GM23338 (cell line): ENCODE data around the gene ANGPTL2. TPM values are rescaled to one million over a fixed set of nuclear protein-coding genes. Genes with fewer than 3 reads are reported as not detected.

Experiments used
- ATAC-seq: fragments of 200-7000 bp; cut with Tn5 transposase; 3 replicates; pipeline ENCODE4 v1.9.1; 2020
- DNase-seq: peaks from one replicate; pipeline ENCODE4 v3.0.0-alpha.2; 2015; ENCODE audit warnings: low spot score
- H2AFZ ChIP-seq: fragments of 200-600 bp; sonication (generic); 2 replicates; pipeline ENCODE4 v1.8.0; 2016; ENCODE audit warnings: antibody characterized with exemption, mild to moderate bottlenecking, moderate library complexity
- H3F3A ChIP-seq: fragments of 200-600 bp; sonication (generic); replicated peaks from 2 replicates; pipeline ENCODE4 v1.8.0; 2017; ENCODE audit warnings: antibody characterized with exemption, mixed run types, low read depth
- H3K27ac ChIP-seq: fragments of 200-600 bp; sonication (generic); 2 replicates; pipeline ENCODE4 v1.6.1; 2016; ENCODE audit warnings: low read depth
- H3K27me3 ChIP-seq: fragments of 200-600 bp; sonication (generic); 2 replicates; pipeline ENCODE4 v1.8.0; 2016; ENCODE audit warnings: mild to moderate bottlenecking, mixed run types, moderate library complexity; ENCODE audit not compliant: insufficient read depth
- H3K36me3 ChIP-seq: fragments of 200-600 bp; sonication (generic); 2 replicates; pipeline ENCODE4 v1.8.0; 2016; ENCODE audit warnings: mild to moderate bottlenecking; ENCODE audit not compliant: insufficient read depth
- H3K4me1 ChIP-seq: fragments of 200-600 bp; sonication (generic); 2 replicates; pipeline ENCODE4 v1.8.0; 2016; ENCODE audit warnings: mild to moderate bottlenecking, moderate library complexity; ENCODE audit not compliant: insufficient read depth
- H3K4me2 ChIP-seq: fragments of 200-600 bp; sonication (generic); 2 replicates; pipeline ENCODE4 v1.7.1; 2017; ENCODE audit warnings: mixed run types
- H3K4me3 ChIP-seq: fragments of 200-600 bp; sonication (generic); 2 replicates; pipeline ENCODE4 v1.6.1; 2016; ENCODE audit warnings: mixed run types
- H3K79me2 ChIP-seq: fragments of 200-600 bp; sonication (generic); replicated peaks from 2 replicates; pipeline ENCODE4 v1.8.0; 2017; ENCODE audit warnings: mild to moderate bottlenecking; ENCODE audit not compliant: insufficient read depth
- H3K9me2 ChIP-seq: fragments of 200-600 bp; sonication (generic); 2 replicates; pipeline ENCODE4 v1.8.0; 2017; ENCODE audit not compliant: insufficient read depth
- H4K20me1 ChIP-seq: fragments of 200-600 bp; sonication (generic); replicated peaks from 2 replicates; pipeline ENCODE4 v1.8.0; 2017; ENCODE audit warnings: mild to moderate bottlenecking; ENCODE audit not compliant: insufficient read depth
- H3K27ac Mint-ChIP-seq: 2 replicates; pipeline ENCODE4 v1.8.0; 2020; ENCODE audit warnings: inconsistent platforms, mild to moderate bottlenecking, moderate library complexity, mixed read lengths
- H3K27me3 Mint-ChIP-seq: 3 replicates; pipeline ENCODE4 v1.8.0; 2022; ENCODE audit warnings: low read depth, mild to moderate bottlenecking, moderate library complexity, mixed read lengths, inconsistent platforms; ENCODE audit not compliant: insufficient read depth, poor library complexity
- H3K36me3 Mint-ChIP-seq: 3 replicates; pipeline ENCODE4 v1.8.0; 2021; ENCODE audit warnings: low read depth, mild to moderate bottlenecking, inconsistent platforms, moderate library complexity, mixed read lengths
- H3K4me1 Mint-ChIP-seq: 3 replicates; pipeline ENCODE4 v1.8.0; 2020; ENCODE audit warnings: mild to moderate bottlenecking, inconsistent platforms, mixed read lengths
- H3K4me3 Mint-ChIP-seq: 3 replicates; pipeline ENCODE4 v1.8.0; 2021; ENCODE audit warnings: moderate library complexity, mild to moderate bottlenecking, inconsistent platforms, mixed read lengths
- H3K9me3 Mint-ChIP-seq: 3 replicates; pipeline ENCODE4 v1.8.0; 2020; ENCODE audit warnings: moderate library complexity, mild to moderate bottlenecking, inconsistent platforms, mixed read lengths
- CREB1 ChIP-seq: fragments of 250-450 bp; sonication (Bioruptor Pico); IDR thresholded peaks from 2 replicates; pipeline ENCODE4 v1.5.0; 2020; ENCODE audit warnings: low read depth, mild to moderate bottlenecking, moderate library complexity
- ETS1 ChIP-seq: IDR thresholded peaks from 2 replicates; pipeline ENCODE4 v1.6.1; 2016; ENCODE audit warnings: antibody characterized with exemption
- EZH2 ChIP-seq: fragments of 200-600 bp; sonication (generic); IDR thresholded peaks from one replicate; pipeline ENCODE4 v1.8.0; 2017; ENCODE audit warnings: antibody characterized with exemption, mild to moderate bottlenecking, low read depth; ENCODE audit not compliant: unreplicated experiment
- JUNB ChIP-seq: IDR thresholded peaks from one replicate; pipeline ENCODE4 v1.6.1; 2016; ENCODE audit warnings: antibody characterized with exemption; ENCODE audit not compliant: unreplicated experiment
- NANOG ChIP-seq: IDR thresholded peaks from 2 replicates; pipeline ENCODE4 v1.6.1; 2016; ENCODE audit warnings: antibody characterized with exemption, borderline replicate concordance
- POLR2AphosphoS5 ChIP-seq: IDR thresholded peaks from 2 replicates; pipeline ENCODE4 v1.6.1; 2016; ENCODE audit warnings: antibody characterized with exemption, low read depth
- REST ChIP-seq: IDR thresholded peaks from one replicate; pipeline ENCODE4 v1.6.1; 2018; ENCODE audit warnings: antibody characterized with exemption; ENCODE audit not compliant: unreplicated experiment
- STAT1 ChIP-seq: IDR thresholded peaks from one replicate; pipeline ENCODE4 v1.6.1; 2016; ENCODE audit warnings: antibody characterized with exemption; ENCODE audit not compliant: unreplicated experiment
- ZNF114 ChIP-seq: fragments of 250-450 bp; sonication (Bioruptor Pico); IDR thresholded peaks from 2 replicates; pipeline ENCODE4 v1.5.0; 2020; ENCODE audit warnings: mild to moderate bottlenecking, moderate library complexity
- ZNF331 ChIP-seq: fragments of 250-450 bp; sonication (Bioruptor Pico); IDR thresholded peaks from 2 replicates; pipeline ENCODE4 v1.5.0; 2020; ENCODE audit warnings: low read depth, mild to moderate bottlenecking, moderate library complexity
- polyA plus RNA-seq: library from polyadenylated mRNA; unstranded; fragments of >200 nt; fragmentation: Nextera tagmentation; extraction: Ambion mirVana; gene quantifications from 2 replicates; pipeline ENCODE4 v1.2.1, GENCODE V29; 2016
- total RNA-seq: library from RNA; depleted of rRNA; stranded (reverse); fragments of >200 nt; shearing (Covaris generic); gene quantifications from 2 replicates; pipeline ENCODE4 v1.2.3, GENCODE V29; 2014
- TF ChIP-seq, protein P1 (sequence below), 2 experiments: fragments of 200-600 bp in 1 of 2; sonication (generic) in 1 of 2; conservative IDR thresholded peaks; 2 replicates each; pipeline versions ENCODE4 v1.5.1 to v1.6.1; 2016 to 2017; ENCODE audit warnings: antibody characterized with exemption in 2 of 2, low read depth in 2 of 2, mild to moderate bottlenecking in 2 of 2, moderate library complexity in 1 of 2

Gene ANGPTL2
- total and polyA plus RNA-seq, 2 experiments from 2014 or later = 2.9 to 5.2 TPM

DNA sequence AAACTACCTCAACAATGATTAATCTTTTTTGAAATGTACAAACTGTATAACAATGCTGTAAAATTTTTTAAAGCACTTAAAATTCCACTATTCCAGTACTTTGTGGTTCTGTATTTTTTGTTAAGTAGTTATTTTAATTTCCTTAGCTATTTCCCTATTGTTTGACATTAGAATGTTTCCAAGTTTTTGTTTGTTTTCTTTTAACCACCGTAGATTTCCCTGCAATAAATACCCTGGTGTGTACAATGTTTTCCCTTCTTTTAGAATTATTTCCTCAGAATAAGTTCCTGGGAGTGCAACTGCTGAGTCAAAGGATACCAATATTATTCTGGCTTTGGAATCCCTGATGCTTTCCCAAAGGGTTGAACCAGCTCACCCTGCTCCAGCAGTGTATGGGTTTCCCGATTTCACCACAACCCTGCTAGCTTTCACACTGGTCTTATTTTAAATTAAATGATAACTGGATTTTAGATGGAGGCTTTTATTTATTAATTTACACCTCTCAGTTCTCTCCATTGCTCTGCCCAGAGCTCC lies 20.6 kb upstream of the ANGPTL2 start (continued):
- TF ChIP-seq, protein P1, sequence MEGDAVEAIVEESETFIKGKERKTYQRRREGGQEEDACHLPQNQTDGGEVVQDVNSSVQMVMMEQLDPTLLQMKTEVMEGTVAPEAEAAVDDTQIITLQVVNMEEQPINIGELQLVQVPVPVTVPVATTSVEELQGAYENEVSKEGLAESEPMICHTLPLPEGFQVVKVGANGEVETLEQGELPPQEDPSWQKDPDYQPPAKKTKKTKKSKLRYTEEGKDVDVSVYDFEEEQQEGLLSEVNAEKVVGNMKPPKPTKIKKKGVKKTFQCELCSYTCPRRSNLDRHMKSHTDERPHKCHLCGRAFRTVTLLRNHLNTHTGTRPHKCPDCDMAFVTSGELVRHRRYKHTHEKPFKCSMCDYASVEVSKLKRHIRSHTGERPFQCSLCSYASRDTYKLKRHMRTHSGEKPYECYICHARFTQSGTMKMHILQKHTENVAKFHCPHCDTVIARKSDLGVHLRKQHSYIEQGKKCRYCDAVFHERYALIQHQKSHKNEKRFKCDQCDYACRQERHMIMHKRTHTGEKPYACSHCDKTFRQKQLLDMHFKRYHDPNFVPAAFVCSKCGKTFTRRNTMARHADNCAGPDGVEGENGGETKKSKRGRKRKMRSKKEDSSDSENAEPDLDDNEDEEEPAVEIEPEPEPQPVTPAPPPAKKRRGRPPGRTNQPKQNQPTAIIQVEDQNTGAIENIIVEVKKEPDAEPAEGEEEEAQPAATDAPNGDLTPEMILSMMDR (conservative IDR thresholded peaks at IDR 0.05; ENCODE audit: low read depth in 2 of 2) = no peak
- TF ChIP-seq ETS1 (no peak), POLR2AphosphoS5 (no peak), CREB1 (CRISPR knock-in tag) (no peak)

DNA sequence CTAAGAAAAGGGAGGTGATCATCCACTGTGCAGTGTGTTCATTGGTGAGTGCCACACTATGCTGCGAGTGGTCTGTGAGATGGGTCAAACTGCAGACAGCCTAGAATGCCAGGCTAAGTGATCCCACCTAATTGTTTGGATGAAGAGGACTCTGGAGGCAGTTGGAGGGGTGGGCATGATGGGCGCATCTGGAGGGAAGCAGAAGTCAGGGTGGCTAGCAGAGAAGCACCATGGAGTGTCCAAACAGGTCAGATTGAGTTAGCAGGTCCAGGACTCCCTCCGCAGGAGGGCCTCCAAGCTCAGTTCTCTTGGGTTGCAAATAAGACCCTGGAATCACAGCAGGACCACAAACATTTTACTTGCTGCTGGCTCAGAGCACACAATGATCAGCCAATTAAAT lies 19.9 kb upstream of the ANGPTL2 start:
- H3K4me1 ChIP-seq = peaks cover 13% of the 10 kb centered on the region
- no peaks in the 10 kb centered on the region for H3K36me3 ChIP-seq
- H4K20me1 ChIP-seq = 0 out of 2 replicates have a peak, but pooled peaks cover 3% of the 10 kb centered on the region
- H3K27ac ChIP-seq = no peak overlapping the region
- Mint-ChIP-seq H3K36me3 (no peaks in the 10 kb centered on the region), H3K27me3 (no peaks in the 10 kb centered on the region), H3K4me1 (peaks cover 17% of the 10 kb centered on the region), H3K9me3 (no peaks in the 10 kb centered on the region), H3K4me3 (no peak overlapping the region), H3K27ac (no peak overlapping the region)
- H3K4me3 ChIP-seq = no peak overlapping the region
- no peaks in the 10 kb centered on the region for H3F3A ChIP-seq
- DNase-seq (peak; percentile 17), ATAC-seq (peak; percentile 60)
- no peaks in the 10 kb centered on the region for H3K27me3 ChIP-seq
- H2AFZ ChIP-seq = no peak overlapping the region
- H3K4me2 ChIP-seq = no peak overlapping the region
- no peaks in the 10 kb centered on the region for H3K79me2 ChIP-seq
- 0 out of 2 replicates have a peak, but pooled peaks cover 3% of the 10 kb centered on the region for H3K9me2 ChIP-seq
- TF ChIP-seq JUNB = no peak
- no peak for TF ChIP-seq ZNF114 (CRISPR knock-in tag)
- no peak for TF ChIP-seq STAT1
- TF ChIP-seq NANOG = no peak
- TF ChIP-seq, protein P1 (conservative IDR thresholded peaks at IDR 0.05; ENCODE audit: low read depth in 2 of 2) = no peak
- no peak for TF ChIP-seq REST
- TF ChIP-seq ZNF331 (CRISPR knock-in tag) = no peak
- no peak for TF ChIP-seq POLR2AphosphoS5
- TF ChIP-seq CREB1 (CRISPR knock-in tag) = no peak
- TF ChIP-seq EZH2 = no peak
- TF ChIP-seq ETS1 = no peak
